Activated CD4-positive, alpha-beta T cell treated with anti-CD3 and anti-CD28 coated beads, Interleukin-2, amount 50 U/mL, for 24 hours (primary cell): ENCODE data around the gene NUDT8.
A peak's percentile ranks its signal among the peaks of the same experiment; 100 is the strongest.

Experiments used
- DNase-seq, 2 donors: peaks; one replicate each; pipeline ENCODE4 v3.0.0-alpha.2; 2020; ENCODE audit warnings: low read depth in 1 of 2, low spot score in 1 of 2

The NUDT8 gene

GRCh38 chr11:67629386-67630227 is at the start of gene NUDT8:
NUDT8 (minus strand) TSS chr11:67629937; CDS start chr11:67629911, 26 bp downstream.
- peak; percentile 73 to 80 for DNase-seq

- DNase-seq: no peak
Measured at GRCh38 chr11:67675058-67675747, 45.5 kb upstream of the NUDT8 start.

- no peak for DNase-seq
Measured at GRCh38 chr11:67674442-67674871, 44.7 kb upstream of the NUDT8 start, which contains the start of gene ALDH3B2. ALDH3B2 (minus strand) TSS chr11:67674623; CDS start chr11:67666935, 7,688 bp downstream.

- no peak for DNase-seq
Measured at GRCh38 chr11:67673902-67674301, 44.2 kb upstream of the NUDT8 start.

GRCh38 chr11:67673358-67673757 is 43.6 kb upstream of the NUDT8 start:
- no peak for DNase-seq

- DNase-seq: no peak
Measured at GRCh38 chr11:67671211-67671520, 41.4 kb upstream of the NUDT8 start.

GRCh38 chr11:67670316-67671210 is 40.8 kb upstream of the NUDT8 start:
- no peak for DNase-seq

GRCh38 chr11:67668192-67668551 is 38.4 kb upstream of the NUDT8 start:
- DNase-seq: no peak

GRCh38 chr11:67667490-67668191 is 37.9 kb upstream of the NUDT8 start:
- no peak for DNase-seq

GRCh38 chr11:67666676-67667489 is 37.1 kb upstream of the NUDT8 start:
- DNase-seq: no peak

- no peak for DNase-seq
Measured at GRCh38 chr11:67666303-67666645, 36.5 kb upstream of the NUDT8 start.

GRCh38 chr11:67665541-67666302 is 36.0 kb upstream of the NUDT8 start:
- no peak for DNase-seq

- no peak for DNase-seq
Measured at GRCh38 chr11:67664696-67665540, 35.2 kb upstream of the NUDT8 start.

GRCh38 chr11:67664213-67664585 is 34.5 kb upstream of the NUDT8 start:
- DNase-seq: no peak

GRCh38 chr11:67663532-67664212 is 33.9 kb upstream of the NUDT8 start:
- no peak for DNase-seq

- DNase-seq: no peak
Measured at GRCh38 chr11:67662835-67663531, 33.2 kb upstream of the NUDT8 start.

GRCh38 chr11:67662142-67662834 is 32.6 kb upstream of the NUDT8 start:
- no peak for DNase-seq
